ENCODE data around the gene TRIM36.

The TRIM36 gene

DNA sequence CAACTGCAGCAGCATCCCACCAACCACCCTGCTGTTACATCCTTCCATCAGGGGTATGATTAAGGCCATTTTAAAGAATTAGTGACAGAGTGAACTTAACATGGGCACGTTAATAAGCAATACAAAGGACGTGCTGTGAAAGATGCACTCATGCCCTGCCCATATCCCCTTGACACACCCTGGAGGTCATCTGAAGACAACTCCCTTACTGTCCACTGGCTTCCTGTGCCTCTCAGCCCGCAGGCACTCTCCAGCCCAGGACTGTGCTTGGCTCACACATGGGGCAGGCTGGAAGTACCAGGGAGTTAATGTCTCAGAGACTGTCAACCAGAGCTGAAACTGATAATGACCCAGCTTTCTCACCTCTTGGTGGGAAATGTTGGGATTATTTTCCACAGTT lies 81.8 kb downstream of the TRIM36 start:
- Histone ChIP-seq H3K4me1 (ENCODE audit: control insufficient read depth in 1 of 2, insufficient read depth in 1 of 2, low read depth in 1 of 2, low read length in 1 of 2) (no peaks in the 10 kb centered on the region), H3K27ac (no peak overlapping the region), H3K4me3 (ENCODE audit: low read depth in 1 of 2, low read length in 1 of 2) (no peak overlapping the region), H3K27me3 (peaks cover 32% of the 10 kb centered on the region), H3K36me3 (no peaks in the 10 kb centered on the region), H3K9me3 (no peaks in the 10 kb centered on the region)
- TF ChIP-seq, protein P1, sequence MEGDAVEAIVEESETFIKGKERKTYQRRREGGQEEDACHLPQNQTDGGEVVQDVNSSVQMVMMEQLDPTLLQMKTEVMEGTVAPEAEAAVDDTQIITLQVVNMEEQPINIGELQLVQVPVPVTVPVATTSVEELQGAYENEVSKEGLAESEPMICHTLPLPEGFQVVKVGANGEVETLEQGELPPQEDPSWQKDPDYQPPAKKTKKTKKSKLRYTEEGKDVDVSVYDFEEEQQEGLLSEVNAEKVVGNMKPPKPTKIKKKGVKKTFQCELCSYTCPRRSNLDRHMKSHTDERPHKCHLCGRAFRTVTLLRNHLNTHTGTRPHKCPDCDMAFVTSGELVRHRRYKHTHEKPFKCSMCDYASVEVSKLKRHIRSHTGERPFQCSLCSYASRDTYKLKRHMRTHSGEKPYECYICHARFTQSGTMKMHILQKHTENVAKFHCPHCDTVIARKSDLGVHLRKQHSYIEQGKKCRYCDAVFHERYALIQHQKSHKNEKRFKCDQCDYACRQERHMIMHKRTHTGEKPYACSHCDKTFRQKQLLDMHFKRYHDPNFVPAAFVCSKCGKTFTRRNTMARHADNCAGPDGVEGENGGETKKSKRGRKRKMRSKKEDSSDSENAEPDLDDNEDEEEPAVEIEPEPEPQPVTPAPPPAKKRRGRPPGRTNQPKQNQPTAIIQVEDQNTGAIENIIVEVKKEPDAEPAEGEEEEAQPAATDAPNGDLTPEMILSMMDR (IDR thresholded peaks at IDR 0.05): no peak

DNA sequence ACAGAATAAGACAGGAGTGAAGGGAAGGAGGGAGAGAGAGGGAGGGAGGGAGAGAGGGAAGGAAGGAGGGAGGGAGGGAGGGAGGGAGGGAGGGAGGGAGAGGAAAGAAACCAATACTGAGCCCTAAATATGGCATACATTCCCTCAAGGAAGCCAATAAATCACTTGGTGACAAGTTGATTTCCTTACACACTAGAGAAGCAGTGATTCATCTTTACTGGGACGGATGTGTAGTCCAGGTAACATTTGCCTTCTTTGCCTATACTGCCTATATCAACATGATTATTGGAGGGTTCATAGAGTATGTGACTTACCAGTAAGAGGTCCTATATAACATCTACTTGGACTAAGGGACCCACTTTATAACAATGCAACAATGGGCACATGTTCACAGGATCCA lies 83.2 kb downstream of the TRIM36 start:
- Histone ChIP-seq H3K27me3 (peaks cover 29% of the 10 kb centered on the region), H3K36me3 (no peaks in the 10 kb centered on the region), H3K9me3 (no peaks in the 10 kb centered on the region), H3K27ac (no peak overlapping the region), H3K4me1 (ENCODE audit: control insufficient read depth in 1 of 2, insufficient read depth in 1 of 2, low read depth in 1 of 2, low read length in 1 of 2) (no peaks in the 10 kb centered on the region), H3K4me3 (ENCODE audit: low read depth in 1 of 2, low read length in 1 of 2) (no peak overlapping the region)
- TF ChIP-seq, protein P1 (IDR thresholded peaks at IDR 0.05): no peak

DNA sequence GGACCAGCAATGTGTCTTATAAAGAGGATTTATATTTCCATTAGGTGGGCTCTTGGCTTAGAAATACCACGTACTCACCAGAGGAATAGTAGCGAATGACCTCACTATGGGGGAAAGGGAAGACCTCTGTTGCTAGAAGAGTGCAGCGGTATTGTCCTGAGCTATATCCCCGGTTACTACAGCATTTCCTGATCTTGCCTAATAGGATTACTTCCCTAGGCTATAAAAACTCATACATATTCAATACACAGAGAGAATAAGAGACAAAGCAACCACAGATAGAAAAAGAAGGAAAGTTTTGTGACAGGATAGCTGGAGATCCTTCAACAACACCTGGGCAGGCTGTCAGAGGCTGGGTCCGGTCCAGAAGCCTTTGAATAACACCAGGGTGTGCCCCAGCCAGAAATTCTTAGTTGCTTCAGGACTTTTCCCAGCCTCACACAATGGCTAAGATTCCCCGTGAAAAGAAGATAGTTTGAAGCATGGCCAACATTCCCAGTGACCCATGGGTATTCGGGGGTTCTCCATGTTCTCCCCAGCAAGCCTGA lies 85.4 kb downstream of the TRIM36 start:
- Histone ChIP-seq H3K4me1 (ENCODE audit: control insufficient read depth in 1 of 2, insufficient read depth in 1 of 2, low read depth in 1 of 2, low read length in 1 of 2) (no peaks in the 10 kb centered on the region), H3K36me3 (no peaks in the 10 kb centered on the region), H3K4me3 (ENCODE audit: low read depth in 1 of 2, low read length in 1 of 2) (no peak overlapping the region), H3K27me3 (peaks cover 9% of the 10 kb centered on the region), H3K27ac (no peak overlapping the region), H3K9me3 (no peaks in the 10 kb centered on the region)
- TF ChIP-seq, protein P1 (IDR thresholded peaks at IDR 0.05): no peak

DNA sequence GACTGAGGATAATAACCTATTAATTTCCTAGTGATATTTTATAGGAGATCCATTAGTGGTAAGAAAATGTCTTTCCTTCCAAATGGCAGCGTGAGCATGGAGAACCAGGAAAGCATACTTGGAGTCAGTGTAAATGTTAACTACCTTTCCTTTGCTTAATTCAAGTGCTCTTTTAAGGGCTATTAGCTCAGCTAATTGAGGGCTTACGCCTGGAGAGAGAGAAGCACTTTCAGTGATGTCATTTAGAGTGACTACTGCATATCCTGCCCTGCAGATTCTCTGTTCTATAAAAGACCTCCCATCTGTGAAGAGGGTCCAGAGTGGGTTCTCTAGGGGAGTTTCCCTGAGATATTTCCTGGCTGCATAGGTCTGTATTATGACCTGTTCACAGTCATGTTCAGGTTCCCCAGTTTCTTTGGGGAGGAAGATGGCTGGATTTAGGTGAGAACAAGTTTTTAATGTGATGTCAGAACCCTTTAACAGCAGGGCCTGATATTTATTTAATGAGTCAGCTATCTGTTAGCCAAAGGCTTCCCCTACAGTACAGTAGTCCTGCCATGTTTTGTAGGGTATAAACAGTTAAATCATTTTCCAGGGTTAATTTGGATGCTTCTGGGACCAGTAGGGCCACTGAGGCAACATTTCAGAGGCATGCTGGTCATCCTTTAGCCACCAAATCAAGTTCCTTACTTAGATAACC lies 89.6 kb downstream of the TRIM36 start:
- no peaks in the 10 kb centered on the region for H3K36me3 ChIP-seq
- H3K27me3 ChIP-seq: no peaks in the 10 kb centered on the region
- no peaks in the 10 kb centered on the region for H3K9me3 ChIP-seq
- no peaks in the 10 kb centered on the region for H3K4me1 ChIP-seq (ENCODE audit: control insufficient read depth in 1 of 2, insufficient read depth in 1 of 2, low read depth in 1 of 2, low read length in 1 of 2)
- TF ChIP-seq, protein P1 (IDR thresholded peaks at IDR 0.05): no peak
- no peak overlapping the region for H3K4me3 ChIP-seq (ENCODE audit: low read depth in 1 of 2, low read length in 1 of 2)
- H3K27ac ChIP-seq: no peak overlapping the region
